Astrocyte (in vitro differentiated cells and primary cell): ENCODE results near the gene PKP3. TPM values are rescaled to one million over a fixed set of nuclear protein-coding genes. Genes with fewer than 3 reads are reported as not detected.
"Not testable (repeated sequence)": the region's sequence is repeated elsewhere in the genome, so short reads cannot be mapped to it uniquely, and the experiment has no call there.

Experiments used
- DNase-seq: peaks from one replicate; pipeline ENCODE4 v3.0.0-alpha.2; 2010; ENCODE audit warnings: low read depth
- FAIRE-seq: peaks from 2 replicates; lab custom pipeline; 2011; peaks lifted over from hg19 to GRCh38; lab: Jason Lieb, UNC
- H2AFZ ChIP-seq: 2 replicates; pipeline ENCODE4 v1.6.0; 2012; ENCODE audit warnings: low read depth, low read length, inconsistent platforms
- H3K27ac ChIP-seq: 2 replicates; pipeline ENCODE4 v1.5.1; 2011; ENCODE audit warnings: low read depth, low read length, inconsistent platforms
- H3K27me3 ChIP-seq: 2 replicates; pipeline ENCODE4 v1.6.0; 2011; ENCODE audit warnings: low read length, inconsistent platforms; ENCODE audit not compliant: insufficient read depth
- H3K36me3 ChIP-seq: 2 replicates; pipeline ENCODE4 v1.5.1; 2011; ENCODE audit warnings: low read length, inconsistent platforms; ENCODE audit not compliant: insufficient read depth
- H3K4me1 ChIP-seq: 2 replicates; pipeline ENCODE4 v1.5.1; 2011; ENCODE audit warnings: low read length, inconsistent platforms; ENCODE audit not compliant: insufficient read depth
- H3K4me2 ChIP-seq: 2 replicates; pipeline ENCODE4 v1.6.0; 2012; ENCODE audit warnings: low read length, inconsistent platforms
- H3K4me3 ChIP-seq: 2 replicates; pipeline ENCODE4 v1.5.1; 2011; ENCODE audit warnings: low read depth, mild to moderate bottlenecking, low read length, inconsistent platforms; ENCODE audit not compliant: insufficient read depth
- H3K79me2 ChIP-seq: 2 replicates; pipeline ENCODE4 v1.6.0; 2012; ENCODE audit warnings: mild to moderate bottlenecking, low read length, inconsistent platforms; ENCODE audit not compliant: insufficient read depth
- H3K9ac ChIP-seq: 2 replicates; pipeline ENCODE4 v1.6.0; 2012; ENCODE audit warnings: mild to moderate bottlenecking, low read length, inconsistent platforms
- H3K9me3 ChIP-seq: 2 replicates; pipeline ENCODE4 v1.5.1; 2012; ENCODE audit warnings: low read depth, mild to moderate bottlenecking, low read length, inconsistent platforms; ENCODE audit not compliant: insufficient read depth
- H4K20me1 ChIP-seq: 2 replicates; pipeline ENCODE4 v1.6.0; 2012; ENCODE audit warnings: low read length, inconsistent platforms; ENCODE audit not compliant: insufficient read depth
- H3K27ac Mint-ChIP-seq: one replicate; pipeline ENCODE4 v1.8.0; 2021; ENCODE audit warnings: mild to moderate bottlenecking, mixed read lengths; ENCODE audit not compliant: unreplicated experiment
- H3K27me3 Mint-ChIP-seq: one replicate; pipeline ENCODE4 v1.8.0; 2021; ENCODE audit warnings: low read depth, mixed read lengths; ENCODE audit not compliant: unreplicated experiment
- H3K36me3 Mint-ChIP-seq: one replicate; pipeline ENCODE4 v1.8.0; 2021; ENCODE audit warnings: low read depth, mixed read lengths; ENCODE audit not compliant: unreplicated experiment
- H3K4me1 Mint-ChIP-seq: one replicate; pipeline ENCODE4 v1.8.0; 2021; ENCODE audit warnings: low read depth, mixed read lengths; ENCODE audit not compliant: unreplicated experiment
- H3K4me3 Mint-ChIP-seq: one replicate; pipeline ENCODE4 v1.8.0; 2021; ENCODE audit warnings: mild to moderate bottlenecking, moderate library complexity, mixed read lengths; ENCODE audit not compliant: unreplicated experiment
- H3K9me3 Mint-ChIP-seq: one replicate; pipeline ENCODE4 v1.8.0; 2021; ENCODE audit warnings: mild to moderate bottlenecking, mixed read lengths; ENCODE audit not compliant: unreplicated experiment
- CTCF ChIP-seq: IDR thresholded peaks from 2 replicates; pipeline ENCODE4 v1.5.1; 2011; ENCODE audit warnings: low read depth, mild to moderate bottlenecking, inconsistent platforms, low read length, moderate library complexity; ENCODE audit not compliant: insufficient read depth
- EZH2 ChIP-seq: IDR thresholded peaks from 2 replicates; pipeline ENCODE4 v1.6.1; 2012; ENCODE audit warnings: mild to moderate bottlenecking, low read length, inconsistent platforms; ENCODE audit not compliant: insufficient read depth
- total RNA-seq: library from RNA; stranded (reverse); gene quantifications from 2 replicates; pipeline ENCODE4 v1.2.1, GENCODE V29; 2021

PKP3 gene
- total RNA-seq, 1 donor from 2014 or later: 2.1 TPM

- peaks cover 16% of the 10 kb centered on the region for H3K27me3 ChIP-seq
- H3K27ac ChIP-seq: no peak overlapping the region
- no peak overlapping the region for H2AFZ ChIP-seq
- no peak for TF ChIP-seq CTCF
- TF ChIP-seq EZH2: no peak
- H3K4me1 Mint-ChIP-seq: peaks cover 5% of the 10 kb centered on the region
- no peaks in the 10 kb centered on the region for H4K20me1 ChIP-seq
- no peaks in the 10 kb centered on the region for H3K36me3 ChIP-seq
- no peak overlapping the region for H3K4me3 ChIP-seq
- no peak overlapping the region for H3K9ac ChIP-seq
- H3K27ac Mint-ChIP-seq: no peak overlapping the region
- H3K9me3 Mint-ChIP-seq: peaks cover 4% of the 10 kb centered on the region
- H3K9me3 ChIP-seq: no peaks in the 10 kb centered on the region
- H3K4me3 Mint-ChIP-seq: no peak overlapping the region
- peaks cover 15% of the 10 kb centered on the region for H3K27me3 Mint-ChIP-seq
- FAIRE-seq (no peak), DNase-seq (no peak)
- H3K36me3 Mint-ChIP-seq: peaks cover 2% of the 10 kb centered on the region
- no peak overlapping the region for H3K4me2 ChIP-seq
- H3K79me2 ChIP-seq: no peaks in the 10 kb centered on the region
- no peaks in the 10 kb centered on the region for H3K4me1 ChIP-seq
Observed at GRCh38 chr11:424232-424631, 30.2 kb downstream of the PKP3 start.

- not testable (repeated sequence) for H4K20me1 ChIP-seq, H3K9me3 Mint-ChIP-seq, H3K4me3 ChIP-seq, H3K27ac ChIP-seq, H3K4me3 Mint-ChIP-seq, H3K9ac ChIP-seq, H3K36me3 Mint-ChIP-seq, H2AFZ ChIP-seq, H3K27ac Mint-ChIP-seq, H3K9me3 ChIP-seq, H3K4me1 Mint-ChIP-seq, H3K4me1 ChIP-seq, DNase-seq, H3K79me2 ChIP-seq, H3K36me3 ChIP-seq, H3K4me2 ChIP-seq, FAIRE-seq
- peaks cover 16% of the 10 kb centered on the region for H3K27me3 ChIP-seq
- peaks cover 15% of the 10 kb centered on the region for H3K27me3 Mint-ChIP-seq
Observed at GRCh38 chr11:424766-425165, 30.8 kb downstream of the PKP3 start.

- no peak overlapping the region for H3K9ac ChIP-seq
- H3K4me3 Mint-ChIP-seq: no peak overlapping the region
- H3K4me1 Mint-ChIP-seq: peaks cover 5% of the 10 kb centered on the region
- H3K27me3 ChIP-seq: peaks cover 16% of the 10 kb centered on the region
- H3K9me3 ChIP-seq: no peaks in the 10 kb centered on the region
- DNase-seq (no peak), FAIRE-seq (no peak)
- no peak overlapping the region for H3K4me2 ChIP-seq
- H3K27ac Mint-ChIP-seq: no peak overlapping the region
- H2AFZ ChIP-seq: no peak overlapping the region
- TF ChIP-seq CTCF: no peak
- no peak for TF ChIP-seq EZH2
- H3K36me3 Mint-ChIP-seq: peaks cover 2% of the 10 kb centered on the region
- H3K36me3 ChIP-seq: no peaks in the 10 kb centered on the region
- H4K20me1 ChIP-seq: no peaks in the 10 kb centered on the region
- H3K27me3 Mint-ChIP-seq: peaks cover 15% of the 10 kb centered on the region
- H3K4me1 ChIP-seq: no peaks in the 10 kb centered on the region
- H3K27ac ChIP-seq: no peak overlapping the region
- peaks cover 4% of the 10 kb centered on the region for H3K9me3 Mint-ChIP-seq
- H3K79me2 ChIP-seq: no peaks in the 10 kb centered on the region
- no peak overlapping the region for H3K4me3 ChIP-seq
Observed at GRCh38 chr11:425301-425700, 31.3 kb downstream of the PKP3 start.
